Stimulated activated naive CD8-positive, alpha-beta T cell treated with anti-CD3 and anti-CD28 coated beads, Interleukin-15, Interleukin-2, amounts not matched to agents 100 ng/mL and 50 ng/mL, for 24 hours (primary cell): Measurements from ENCODE around the gene RCAN3.
"Not testable (repeated sequence)": the region's sequence is repeated elsewhere in the genome, so short reads cannot be mapped to it uniquely, and the experiment has no call there.

ENCODE experiments used
- H3K27ac Mint-ChIP-seq: one replicate; pipeline ENCODE4 v1.8.0; 2021; ENCODE audit warnings: mild to moderate bottlenecking, mixed read lengths
- H3K27me3 Mint-ChIP-seq: one replicate; pipeline ENCODE4 v1.8.0; 2021; ENCODE audit warnings: mixed read lengths
- H3K36me3 Mint-ChIP-seq: one replicate; pipeline ENCODE4 v1.8.0; 2021; ENCODE audit warnings: low read depth, mixed read lengths
- H3K4me1 Mint-ChIP-seq: one replicate; pipeline ENCODE4 v1.8.0; 2021; ENCODE audit warnings: low read depth, mixed read lengths
- H3K4me3 Mint-ChIP-seq: one replicate; pipeline ENCODE4 v1.8.0; 2021; ENCODE audit warnings: mild to moderate bottlenecking, mixed read lengths
- H3K9me3 Mint-ChIP-seq: one replicate; pipeline ENCODE4 v1.8.0; 2021; ENCODE audit warnings: mixed read lengths

Gene RCAN3

GRCh38 chr1:24475700-24476099, 26.9 kb upstream of the RCAN3 start:
- no peak overlapping the region for H3K4me3 Mint-ChIP-seq

GRCh38 chr1:24476571-24476970, 26.1 kb upstream of the RCAN3 start:
- Mint-ChIP-seq H3K27ac (no peak overlapping the region), H3K9me3 (no peaks in the 10 kb centered on the region), H3K4me1 (peaks cover 21% of the 10 kb centered on the region), H3K4me3 (no peak overlapping the region), H3K36me3 (peaks cover 4% of the 10 kb centered on the region), H3K27me3 (no peaks in the 10 kb centered on the region)

More at GRCh38 chr1:24475700-24476099, 26.9 kb upstream of the RCAN3 start:
- H3K9me3 Mint-ChIP-seq = no peaks in the 10 kb centered on the region
- no peak overlapping the region for H3K27ac Mint-ChIP-seq
- peaks cover 8% of the 10 kb centered on the region for H3K36me3 Mint-ChIP-seq
- H3K4me1 Mint-ChIP-seq = peaks cover 13% of the 10 kb centered on the region
- no peaks in the 10 kb centered on the region for H3K27me3 Mint-ChIP-seq

- Mint-ChIP-seq H3K36me3 (peaks cover 4% of the 10 kb centered on the region), H3K4me3 (no peak overlapping the region), H3K27me3 (no peaks in the 10 kb centered on the region), H3K9me3 (no peaks in the 10 kb centered on the region), H3K4me1 (peaks cover 28% of the 10 kb centered on the region), H3K27ac (peak overlapping the region; percentile 6)
Observed at GRCh38 chr1:24477309-24477708, 25.3 kb upstream of the RCAN3 start.

GRCh38 chr1:24481101-24481500, 21.5 kb upstream of the RCAN3 start:
- Mint-ChIP-seq H3K36me3 (peaks cover 3% of the 10 kb centered on the region), H3K4me3 (peak overlapping the region; percentile 65), H3K9me3 (no peaks in the 10 kb centered on the region), H3K27me3 (no peaks in the 10 kb centered on the region), H3K27ac (peak overlapping the region; percentile 91), H3K4me1 (peaks cover 60% of the 10 kb centered on the region)

GRCh38 chr1:24481843-24482610, 20.6 kb upstream of the RCAN3 start:
- H3K27ac Mint-ChIP-seq = peak overlapping the region; percentile 91
- H3K4me1 Mint-ChIP-seq = peaks cover 64% of the 10 kb centered on the region
- no peaks in the 10 kb centered on the region for H3K9me3 Mint-ChIP-seq
- H3K4me3 Mint-ChIP-seq = peak overlapping the region; percentile 65
- peaks cover 3% of the 10 kb centered on the region for H3K36me3 Mint-ChIP-seq
- H3K27me3 Mint-ChIP-seq = no peaks in the 10 kb centered on the region

- peaks cover 6% of the 10 kb centered on the region for H3K36me3 Mint-ChIP-seq
- H3K9me3 Mint-ChIP-seq = no peaks in the 10 kb centered on the region
- H3K27ac Mint-ChIP-seq = peak overlapping the region; percentile 92
- peaks cover 70% of the 10 kb centered on the region for H3K4me1 Mint-ChIP-seq
- H3K4me3 Mint-ChIP-seq = peak overlapping the region; percentile 61
- H3K27me3 Mint-ChIP-seq = no peaks in the 10 kb centered on the region
Observed at GRCh38 chr1:24483441-24483840, 19.2 kb upstream of the RCAN3 start.

GRCh38 chr1:24484199-24484598, 18.4 kb upstream of the RCAN3 start:
- no peaks in the 10 kb centered on the region for H3K9me3 Mint-ChIP-seq
- H3K27me3 Mint-ChIP-seq = no peaks in the 10 kb centered on the region
- H3K36me3 Mint-ChIP-seq = peaks cover 7% of the 10 kb centered on the region
- peak overlapping the region; percentile 92 for H3K27ac Mint-ChIP-seq
- peak overlapping the region; percentile 21 for H3K4me3 Mint-ChIP-seq
- peaks cover 78% of the 10 kb centered on the region for H3K4me1 Mint-ChIP-seq

GRCh38 chr1:24486331-24487065, 16.1 kb upstream of the RCAN3 start:
- H3K4me1 Mint-ChIP-seq = peaks cover 75% of the 10 kb centered on the region
- peak overlapping the region; percentile 87 for H3K27ac Mint-ChIP-seq
- H3K27me3 Mint-ChIP-seq = no peaks in the 10 kb centered on the region
- no peaks in the 10 kb centered on the region for H3K9me3 Mint-ChIP-seq
- peak overlapping the region; percentile 74 for H3K4me3 Mint-ChIP-seq
- peaks cover 7% of the 10 kb centered on the region for H3K36me3 Mint-ChIP-seq

GRCh38 chr1:24487455-24487854, 15.2 kb upstream of the RCAN3 start:
- peak overlapping the region; percentile 74 for H3K4me3 Mint-ChIP-seq

GRCh38 chr1:24488159-24488558, 14.5 kb upstream of the RCAN3 start:
- not testable (repeated sequence) for H3K9me3 Mint-ChIP-seq, H3K27me3 Mint-ChIP-seq, H3K36me3 Mint-ChIP-seq
- Mint-ChIP-seq H3K27ac (peak overlapping the region; percentile 87), H3K4me3 (peak overlapping the region; percentile 70), H3K4me1 (peaks cover 69% of the 10 kb centered on the region)

More at GRCh38 chr1:24487455-24487854, 15.2 kb upstream of the RCAN3 start:
- H3K9me3 Mint-ChIP-seq = no peaks in the 10 kb centered on the region
- H3K27me3 Mint-ChIP-seq = no peaks in the 10 kb centered on the region
- H3K4me1 Mint-ChIP-seq = peaks cover 70% of the 10 kb centered on the region
- H3K36me3 Mint-ChIP-seq = peaks cover 7% of the 10 kb centered on the region
- peak overlapping the region; percentile 87 for H3K27ac Mint-ChIP-seq

- Mint-ChIP-seq H3K27me3 (no peaks in the 10 kb centered on the region), H3K27ac (no peak overlapping the region), H3K4me3 (no peak overlapping the region), H3K36me3 (peaks cover 3% of the 10 kb centered on the region), H3K9me3 (no peaks in the 10 kb centered on the region), H3K4me1 (peaks cover 54% of the 10 kb centered on the region)
Observed at GRCh38 chr1:24489674-24490073, 13.0 kb upstream of the RCAN3 start.

GRCh38 chr1:24490101-24490781, 12.4 kb upstream of the RCAN3 start:
- peaks cover 3% of the 10 kb centered on the region for H3K36me3 Mint-ChIP-seq
- no peak overlapping the region for H3K4me3 Mint-ChIP-seq
- H3K4me1 Mint-ChIP-seq = peaks cover 48% of the 10 kb centered on the region
- no peaks in the 10 kb centered on the region for H3K9me3 Mint-ChIP-seq
- no peak overlapping the region for H3K27ac Mint-ChIP-seq
- no peaks in the 10 kb centered on the region for H3K27me3 Mint-ChIP-seq

- Mint-ChIP-seq H3K9me3 (no peaks in the 10 kb centered on the region), H3K36me3 (peaks cover 3% of the 10 kb centered on the region), H3K4me3 (no peak overlapping the region), H3K27me3 (no peaks in the 10 kb centered on the region), H3K4me1 (peaks cover 34% of the 10 kb centered on the region), H3K27ac (no peak overlapping the region)
Observed at GRCh38 chr1:24491577-24492360, 10.9 kb upstream of the RCAN3 start.

GRCh38 chr1:24492935-24493334, 9.7 kb upstream of the RCAN3 start:
- not testable (repeated sequence) for H3K27me3 Mint-ChIP-seq, H3K9me3 Mint-ChIP-seq, H3K27ac Mint-ChIP-seq, H3K4me3 Mint-ChIP-seq, H3K36me3 Mint-ChIP-seq
- H3K4me1 Mint-ChIP-seq = peaks cover 27% of the 10 kb centered on the region
